GM21723 (cell line): ENCODE results near the gene WWC2.

Experiments used
- ATAC-seq: cut with Tn5 transposase; IDR thresholded peaks from one replicate; pipeline ENCODE4 v1.9.1; 2021; ENCODE audit warnings: mild to moderate bottlenecking, moderate library complexity; ENCODE audit not compliant: unreplicated experiment

The WWC2 gene

DNA sequence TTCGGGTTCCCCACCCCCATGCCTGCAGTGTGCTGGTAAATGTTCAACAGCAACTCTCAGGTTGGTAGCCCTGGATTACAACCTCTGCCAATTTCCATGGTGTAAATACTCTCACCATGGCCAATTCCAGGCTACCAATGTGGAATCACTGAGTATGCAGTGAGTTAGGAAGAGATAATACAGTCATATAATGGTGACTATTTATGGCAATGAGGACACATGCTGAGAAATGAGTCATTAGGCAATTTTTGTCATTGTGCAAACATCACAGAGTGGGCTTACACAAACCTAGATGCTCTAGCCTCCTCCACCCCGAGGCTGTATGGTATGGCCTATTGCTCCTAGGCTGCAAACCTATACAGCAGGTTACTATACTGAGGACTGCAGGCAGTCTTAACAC, 227.8 kb downstream of the WWC2 start:
- no peak for ATAC-seq

DNA sequence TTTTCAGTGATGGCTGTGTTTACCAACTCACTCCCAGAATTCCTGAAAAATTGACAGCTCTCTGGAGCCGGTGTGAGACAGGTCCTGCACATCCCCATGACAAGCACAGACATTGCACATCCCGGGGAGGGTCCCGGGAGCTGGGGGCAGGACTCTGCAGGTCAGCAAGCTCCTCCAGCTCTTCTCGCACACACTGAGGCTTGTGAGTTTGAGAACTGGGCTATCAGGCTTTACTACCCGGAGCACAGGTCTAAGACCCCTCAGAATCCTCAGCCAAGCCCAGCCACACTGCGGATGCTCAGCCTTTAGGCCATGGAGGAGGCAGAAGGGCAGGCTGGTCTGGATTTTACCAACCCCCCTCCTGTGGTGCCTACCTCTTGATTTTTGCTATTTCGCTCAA, 228.8 kb downstream of the WWC2 start:
- no peak for ATAC-seq

- no peak for ATAC-seq
Observed at GRCh38 chr4:183328832-183329231, 229.8 kb downstream of the WWC2 start.

DNA sequence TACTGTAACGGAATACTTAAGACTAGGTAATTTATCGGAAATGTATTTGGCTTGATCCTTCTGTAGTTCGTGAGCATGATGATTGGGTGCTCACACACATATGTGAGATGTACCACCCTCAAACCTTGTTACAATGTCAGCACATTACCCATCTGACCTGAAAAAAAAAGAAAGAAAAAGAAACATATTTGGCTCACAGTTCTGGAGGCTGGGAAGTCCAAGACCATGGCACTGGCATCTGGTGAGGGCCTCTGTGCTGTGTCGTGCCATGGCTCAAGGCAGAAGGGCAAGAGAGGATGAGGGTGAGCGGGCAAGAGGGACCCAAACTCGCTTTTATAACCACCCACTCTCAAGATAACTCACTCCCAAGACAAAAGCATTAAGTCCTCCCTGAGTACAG, 230.2 kb downstream of the WWC2 start:
- ATAC-seq, result no peak

- no peak for ATAC-seq
Observed at GRCh38 chr4:183329954-183330742, 231.1 kb downstream of the WWC2 start.

DNA sequence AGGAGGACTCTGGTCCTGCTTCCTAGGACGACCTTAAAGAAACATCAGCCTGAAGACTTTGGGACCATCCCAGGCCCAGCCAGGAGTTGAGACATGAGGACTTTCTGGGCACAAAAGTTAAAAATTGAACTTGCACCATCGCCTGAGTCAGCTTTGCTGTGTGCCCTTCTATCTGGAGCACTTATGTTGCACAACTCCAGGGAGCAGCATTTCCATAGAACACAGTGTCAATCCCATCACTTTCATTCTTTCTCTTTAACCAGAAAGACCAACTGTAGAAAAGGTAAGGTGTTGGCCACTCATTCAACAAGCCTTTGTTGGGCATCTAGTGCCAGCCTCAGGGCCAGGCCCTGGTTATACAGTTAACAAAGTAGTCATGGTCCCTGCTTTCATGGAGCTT, 231.8 kb downstream of the WWC2 start:
- ATAC-seq, result no peak

- ATAC-seq, result no peak
Observed at GRCh38 chr4:183332447-183332846, 233.4 kb downstream of the WWC2 start.

DNA sequence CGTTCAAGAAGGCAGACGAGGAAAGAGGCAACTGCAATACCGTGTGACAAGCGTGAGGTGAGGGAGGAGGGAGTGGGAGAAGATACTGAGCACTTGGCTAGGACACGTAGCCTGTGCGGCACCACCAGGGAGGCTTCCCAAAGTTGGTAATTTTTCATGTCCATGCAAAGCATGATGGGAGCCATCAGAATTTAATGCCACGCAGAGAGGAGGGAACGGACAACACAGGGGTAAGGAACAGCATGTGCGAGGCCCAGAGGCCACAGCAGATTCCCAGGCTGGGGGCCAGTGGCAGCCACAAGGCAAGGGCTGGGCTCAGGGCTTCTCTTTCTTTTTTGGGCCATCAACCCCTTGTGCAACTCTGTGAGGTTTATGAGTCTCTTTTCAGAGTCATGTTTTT, 234.1 kb downstream of the WWC2 start:
- ATAC-seq, result no peak

GRCh38 chr4:183333983-183334382, 234.9 kb downstream of the WWC2 start:
- ATAC-seq, result no peak

DNA sequence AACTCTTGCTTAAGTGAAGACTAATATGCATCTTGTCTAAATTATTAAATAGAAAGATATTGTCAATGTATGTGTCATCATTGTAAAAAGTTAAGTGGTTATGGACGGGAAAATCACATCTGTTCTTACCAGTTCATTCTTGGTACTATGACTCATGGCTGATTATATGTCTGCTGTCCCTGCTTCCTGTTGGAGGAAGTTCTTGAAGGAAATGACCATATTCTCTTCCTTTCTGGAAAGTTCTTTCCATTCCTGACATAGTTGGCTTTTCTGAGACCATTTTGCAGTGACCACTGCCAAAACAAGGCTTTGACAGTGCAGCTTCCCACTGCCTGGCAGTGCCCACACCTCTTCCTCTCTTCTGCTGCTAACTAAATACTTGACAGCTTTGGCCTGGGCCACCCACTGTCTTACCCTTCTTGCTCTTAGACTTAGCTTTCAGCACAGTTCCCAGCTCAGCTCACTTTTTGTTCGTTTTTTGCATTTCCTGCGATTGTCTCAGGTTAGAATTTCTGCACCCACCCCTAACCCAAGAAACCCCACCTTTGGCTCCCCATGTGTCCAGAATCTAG, 236.4 kb downstream of the WWC2 start:
- ATAC-seq, result no peak

- no peak for ATAC-seq
Observed at GRCh38 chr4:183337349-183337748, 238.3 kb downstream of the WWC2 start.

GRCh38 chr4:183337833-183338232, 238.8 kb downstream of the WWC2 start:
- ATAC-seq, result no peak

- ATAC-seq, result no peak
Observed at GRCh38 chr4:183342541-183343533, 243.8 kb downstream of the WWC2 start.

DNA sequence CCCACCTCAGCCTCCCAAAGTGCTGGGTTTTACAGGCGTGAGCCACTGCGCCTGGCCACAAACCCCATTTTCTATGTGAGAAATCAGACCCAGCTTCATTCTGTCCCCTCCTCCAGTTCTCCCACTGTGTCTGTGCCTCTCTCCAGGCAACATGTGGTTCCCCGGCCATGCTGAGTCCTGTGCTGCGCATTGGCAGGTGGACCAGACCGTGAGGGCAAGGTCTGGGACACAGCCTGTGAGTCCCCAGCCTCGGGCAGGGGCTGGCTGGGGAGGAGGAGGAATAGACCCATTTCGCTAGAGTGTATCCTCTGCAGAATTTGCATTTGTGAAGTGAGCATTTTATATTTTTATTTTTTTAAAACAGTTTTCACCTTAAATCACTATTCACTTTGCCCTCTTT, 244.7 kb downstream of the WWC2 start:
- no peak for ATAC-seq

- ATAC-seq, result no peak
Observed at GRCh38 chr4:183344523-183345255, 245.6 kb downstream of the WWC2 start.

GRCh38 chr4:183345261-183345660, 246.2 kb downstream of the WWC2 start:
- no peak for ATAC-seq

DNA sequence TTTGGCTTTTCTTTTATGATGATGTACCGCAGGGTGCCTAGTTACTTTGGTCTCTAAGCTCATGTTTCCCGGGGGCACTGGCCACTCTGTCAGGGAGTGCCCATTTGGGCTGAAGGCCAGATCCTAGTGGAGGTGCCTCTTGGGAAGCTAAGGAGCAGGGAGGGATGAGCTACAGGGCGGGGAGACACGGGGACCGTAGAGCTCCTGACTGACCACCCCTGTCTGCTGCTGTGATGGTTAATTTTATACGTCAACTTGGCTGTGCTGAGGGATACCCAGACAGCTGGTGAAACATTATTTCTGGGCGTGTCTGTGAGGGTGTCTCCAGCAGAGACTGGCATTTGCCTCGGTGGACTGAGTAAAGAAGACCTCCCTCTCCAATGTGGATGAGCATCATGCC, 248.1 kb downstream of the WWC2 start:
- ATAC-seq, result no peak

DNA sequence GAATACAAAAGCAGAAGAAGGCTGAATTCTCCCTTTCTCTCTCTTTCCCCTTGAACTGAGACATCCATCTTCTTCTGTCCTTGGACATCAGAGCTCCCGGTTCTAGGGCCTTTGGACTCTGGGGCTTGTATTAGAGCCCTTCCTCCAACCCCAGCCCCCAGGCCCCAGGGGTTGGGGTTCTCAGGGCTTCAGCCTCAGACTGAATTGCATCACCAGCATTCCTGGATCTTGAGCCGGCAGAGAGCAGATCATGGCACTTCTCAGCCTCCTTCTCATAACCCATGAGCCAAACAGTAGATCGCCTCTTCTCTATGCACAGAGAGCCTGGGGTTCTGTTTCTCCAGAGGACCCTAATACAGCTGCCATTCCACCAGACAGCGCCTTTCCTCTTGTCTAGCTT, 248.5 kb downstream of the WWC2 start:
- ATAC-seq, result no peak

DNA sequence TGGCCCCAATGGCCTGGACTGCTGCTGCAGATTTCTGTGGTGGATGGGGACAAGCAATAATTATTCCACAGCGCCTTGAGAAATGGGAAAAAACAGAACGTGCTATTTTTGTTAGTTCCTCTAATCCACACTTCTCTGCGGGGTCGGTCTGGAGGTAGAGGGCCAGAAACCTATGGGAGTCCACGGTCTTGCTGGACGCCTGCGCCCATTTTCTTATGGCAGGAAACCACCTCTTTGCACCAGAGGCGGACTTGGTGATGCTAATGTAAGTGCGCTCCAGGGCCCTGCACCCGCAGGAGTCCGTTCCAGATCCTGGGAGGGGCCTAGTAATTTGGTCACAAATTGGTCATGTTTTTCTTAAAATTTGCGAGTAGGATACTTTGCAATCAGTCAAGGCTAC, 249.1 kb downstream of the WWC2 start:
- ATAC-seq, result no peak

- no peak for ATAC-seq
Observed at GRCh38 chr4:183348706-183349659, 249.9 kb downstream of the WWC2 start.
